Measurements from ENCODE around the gene MYO18A.

- TF ChIP-seq CTCF (conservative IDR thresholded peaks at IDR 0.05; ENCODE audit: low read depth, low read length) (no peak), RFX5 (IDR thresholded peaks at IDR 0.05; ENCODE audit: low read depth, low read length) (no peak), POLR2A (IDR thresholded peaks at IDR 0.05; ENCODE audit: low read depth, low read length) (no peak), MAZ (IDR thresholded peaks at IDR 0.05; ENCODE audit: borderline replicate concordance, low read depth, low read length) (no peak), BHLHE40 (IDR thresholded peaks at IDR 0.05; ENCODE audit: low read depth, low read length) (no peak), FOS (IDR thresholded peaks at IDR 0.05; ENCODE audit: low read depth, low read length) (no peak), RCOR1 (IDR thresholded peaks at IDR 0.05; ENCODE audit: insufficient replicate concordance, low read length) (no peak), RAD21 (IDR thresholded peaks at IDR 0.05; ENCODE audit: low read length) (no peak), CEBPB (IDR thresholded peaks at IDR 0.05; ENCODE audit: low read depth, low read length) (no peak), MAFK (IDR thresholded peaks at IDR 0.05; ENCODE audit: low read depth, low read length) (no peak)
Observed at GRCh38 chr17:29108823-29109476, 71.2 kb downstream of the MYO18A start.

Measured in IMR-90 (cell line).